Esophagus muscularis mucosa (tissue), 4 donors: ENCODE data around the gene RPS3A.

Source experiments
- CTCF ChIP-seq, 3 experiments: fragments of 200-600 bp in 2 of 3; fragments of 450-650 bp in 1 of 3; sonication (generic) in 2 of 3; IDR thresholded peaks; one replicate each; pipeline ENCODE4 v1.5.1; 2017 to 2019; ENCODE audit warnings: antibody characterized with exemption in 3 of 3, mild to moderate bottlenecking in 2 of 3, moderate library complexity in 1 of 3
- EP300 ChIP-seq: sonication (generic); formaldehyde crosslinking; IDR thresholded peaks from one replicate; pipeline ENCODE4 v1.6.1; 2017; ENCODE audit warnings: antibody characterized with exemption
- POLR2A ChIP-seq: fragments of 450-650 bp; IDR thresholded peaks from one replicate; pipeline ENCODE4 v1.6.1; 2017; ENCODE audit warnings: antibody characterized with exemption, moderate library complexity, mild to moderate bottlenecking, low read depth
- POLR2AphosphoS5 ChIP-seq, 2 donors: sonication (generic); formaldehyde crosslinking; IDR thresholded peaks; one replicate each; pipeline ENCODE4 v1.6.1; 2017; ENCODE audit warnings: antibody characterized with exemption in 2 of 2

- no peak for TF ChIP-seq POLR2A
- TF ChIP-seq CTCF (IDR thresholded peaks at IDR 0.05): no peak
- TF ChIP-seq EP300: no peak
- no peak for TF ChIP-seq POLR2AphosphoS5 (IDR thresholded peaks at IDR 0.05)
Observed at GRCh38 chr4:151152028-151152427, 52.6 kb downstream of the RPS3A start.
